ENCODE results near the gene NQO2.
A peak's percentile ranks its signal among the peaks of the same experiment; 100 is the strongest.
"Not testable (repeated sequence)": the region's sequence is repeated elsewhere in the genome, so short reads cannot be mapped to it uniquely, and the experiment has no call there.

Gene NQO2

GRCh38 chr6:2970753-2971419 is 28.8 kb upstream of the NQO2 start:
- DNase-seq: peak; percentile 24

- DNase-seq: peak; percentile 18
Observed at GRCh38 chr6:2971420-2972218, 28.1 kb upstream of the NQO2 start, which contains the start of gene SERPINB6. SERPINB6 (minus strand) TSS chr6:2971567; CDS start chr6:2959332, 12,235 bp downstream.

GRCh38 chr6:2972219-2972487 is 27.5 kb upstream of the NQO2 start:
- DNase-seq: not testable (repeated sequence)

- DNase-seq: not testable (repeated sequence)
Observed at GRCh38 chr6:2972685-2973084, 27.0 kb upstream of the NQO2 start.

GRCh38 chr6:2973180-2973579 is 26.5 kb upstream of the NQO2 start:
- DNase-seq: not testable (repeated sequence)

- no peak for DNase-seq
Observed at GRCh38 chr6:2973676-2974075, 26.0 kb upstream of the NQO2 start.

GRCh38 chr6:2976060-2976459 is 23.6 kb upstream of the NQO2 start:
- no peak for DNase-seq

GRCh38 chr6:2976571-2977085 is 23.1 kb upstream of the NQO2 start:
- DNase-seq: no peak

GRCh38 chr6:2977290-2977689 is 22.4 kb upstream of the NQO2 start:
- no peak for DNase-seq

GRCh38 chr6:2977799-2978590 is 21.7 kb upstream of the NQO2 start:
- DNase-seq: no peak

GRCh38 chr6:2978923-2979322 is 20.8 kb upstream of the NQO2 start:
- DNase-seq: no peak

GRCh38 chr6:2979819-2980464 is 19.8 kb upstream of the NQO2 start:
- no peak for DNase-seq

- no peak for DNase-seq
Observed at GRCh38 chr6:2980465-2980855, 19.2 kb upstream of the NQO2 start.

GRCh38 chr6:2982426-2983117 is 17.1 kb upstream of the NQO2 start:
- DNase-seq: no peak

- no peak for DNase-seq
Observed at GRCh38 chr6:2984738-2985406, 14.8 kb upstream of the NQO2 start.

- no peak for DNase-seq
Observed at GRCh38 chr6:2986722-2987221, 12.9 kb upstream of the NQO2 start.

GRCh38 chr6:2988094-2988425 is 11.6 kb upstream of the NQO2 start:
- DNase-seq: no peak

- DNase-seq: peak; percentile 75
Observed at GRCh38 chr6:2988426-2989331, 11.0 kb upstream of the NQO2 start.

GRCh38 chr6:2989332-2990247 is 10.1 kb upstream of the NQO2 start:
- DNase-seq: peak; percentile 91

Data from NCI-H146 (cell line).